OCI-LY7 (cell line): ENCODE data around the gene COL6A2.

Experiments used
- EZH2phosphoT487 ChIP-seq: fragments of 200-600 bp; sonication (generic); IDR thresholded peaks from 2 replicates; pipeline ENCODE4 v1.6.1; 2018; ENCODE audit warnings: low read depth, borderline replicate concordance, mild to moderate bottlenecking, mixed run types, antibody characterized with exemption, low read length, moderate library complexity, mixed read lengths
- TF ChIP-seq, protein P1 (sequence below): fragments of 200-600 bp; sonication (generic); conservative IDR thresholded peaks from 2 replicates; pipeline ENCODE4 v1.5.1; 2014; ENCODE audit warnings: mild to moderate bottlenecking, antibody characterized with exemption, low read length, moderate library complexity, mixed read lengths

DNA sequence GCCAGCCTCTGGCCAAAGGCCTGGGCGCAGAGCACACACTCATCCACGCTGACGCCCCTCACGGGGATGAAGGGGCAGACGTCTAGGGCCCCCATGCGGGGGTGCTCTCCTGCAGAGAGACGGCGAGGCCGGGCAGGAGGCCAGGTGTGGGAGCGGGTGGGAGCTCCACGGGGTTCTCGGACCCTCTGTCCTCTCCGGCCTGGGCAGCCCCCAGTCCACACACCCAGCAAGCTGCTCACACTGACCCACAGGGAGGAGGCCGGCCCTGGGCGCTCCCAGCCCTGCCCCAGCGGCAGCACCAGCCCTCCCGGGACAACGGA, 55.0 kb downstream of the COL6A2 start:
- TF ChIP-seq, protein P1, sequence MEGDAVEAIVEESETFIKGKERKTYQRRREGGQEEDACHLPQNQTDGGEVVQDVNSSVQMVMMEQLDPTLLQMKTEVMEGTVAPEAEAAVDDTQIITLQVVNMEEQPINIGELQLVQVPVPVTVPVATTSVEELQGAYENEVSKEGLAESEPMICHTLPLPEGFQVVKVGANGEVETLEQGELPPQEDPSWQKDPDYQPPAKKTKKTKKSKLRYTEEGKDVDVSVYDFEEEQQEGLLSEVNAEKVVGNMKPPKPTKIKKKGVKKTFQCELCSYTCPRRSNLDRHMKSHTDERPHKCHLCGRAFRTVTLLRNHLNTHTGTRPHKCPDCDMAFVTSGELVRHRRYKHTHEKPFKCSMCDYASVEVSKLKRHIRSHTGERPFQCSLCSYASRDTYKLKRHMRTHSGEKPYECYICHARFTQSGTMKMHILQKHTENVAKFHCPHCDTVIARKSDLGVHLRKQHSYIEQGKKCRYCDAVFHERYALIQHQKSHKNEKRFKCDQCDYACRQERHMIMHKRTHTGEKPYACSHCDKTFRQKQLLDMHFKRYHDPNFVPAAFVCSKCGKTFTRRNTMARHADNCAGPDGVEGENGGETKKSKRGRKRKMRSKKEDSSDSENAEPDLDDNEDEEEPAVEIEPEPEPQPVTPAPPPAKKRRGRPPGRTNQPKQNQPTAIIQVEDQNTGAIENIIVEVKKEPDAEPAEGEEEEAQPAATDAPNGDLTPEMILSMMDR, result no peak
- no peak for TF ChIP-seq EZH2phosphoT487
